Measurements from ENCODE around the gene CALD1. TPM values are rescaled to one million over a fixed set of nuclear protein-coding genes. Genes with fewer than 3 reads are reported as not detected.

CALD1 gene
- total and polyA plus RNA-seq, 2 experiments from 2014 or later: 22.6 to 135 TPM

DNA sequence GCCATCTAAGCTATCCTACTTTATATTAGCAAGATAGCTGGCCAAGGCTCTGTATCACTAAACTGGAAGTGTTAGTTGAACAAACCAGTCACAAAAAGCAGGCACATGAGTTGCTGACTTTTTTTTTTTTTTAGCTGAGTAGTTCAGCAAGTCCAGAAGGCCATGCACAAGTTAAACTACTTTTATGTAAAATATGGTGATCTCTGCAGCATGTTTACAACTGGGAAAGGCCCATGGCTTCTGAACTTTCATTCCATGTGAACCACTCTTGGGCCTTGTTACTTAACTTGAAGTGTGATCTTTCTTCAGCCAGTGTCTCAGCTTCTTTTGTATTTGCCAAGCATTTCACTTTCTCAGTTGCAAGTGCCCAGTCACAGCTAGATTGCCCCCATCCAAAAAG, 78.5 kb downstream of the CALD1 start:
- Histone ChIP-seq H3K36me3 (no peaks in the 10 kb centered on the region), H3K4me3 (no peak overlapping the region), H3K27me3 (no peaks in the 10 kb centered on the region), H3K27ac (no peak overlapping the region), H3K9me3 (ENCODE audit: low read depth) (no peaks in the 10 kb centered on the region), H3K4me1 (ENCODE audit: low read depth) (peaks cover 7% of the 10 kb centered on the region)
- TF ChIP-seq, protein P1, sequence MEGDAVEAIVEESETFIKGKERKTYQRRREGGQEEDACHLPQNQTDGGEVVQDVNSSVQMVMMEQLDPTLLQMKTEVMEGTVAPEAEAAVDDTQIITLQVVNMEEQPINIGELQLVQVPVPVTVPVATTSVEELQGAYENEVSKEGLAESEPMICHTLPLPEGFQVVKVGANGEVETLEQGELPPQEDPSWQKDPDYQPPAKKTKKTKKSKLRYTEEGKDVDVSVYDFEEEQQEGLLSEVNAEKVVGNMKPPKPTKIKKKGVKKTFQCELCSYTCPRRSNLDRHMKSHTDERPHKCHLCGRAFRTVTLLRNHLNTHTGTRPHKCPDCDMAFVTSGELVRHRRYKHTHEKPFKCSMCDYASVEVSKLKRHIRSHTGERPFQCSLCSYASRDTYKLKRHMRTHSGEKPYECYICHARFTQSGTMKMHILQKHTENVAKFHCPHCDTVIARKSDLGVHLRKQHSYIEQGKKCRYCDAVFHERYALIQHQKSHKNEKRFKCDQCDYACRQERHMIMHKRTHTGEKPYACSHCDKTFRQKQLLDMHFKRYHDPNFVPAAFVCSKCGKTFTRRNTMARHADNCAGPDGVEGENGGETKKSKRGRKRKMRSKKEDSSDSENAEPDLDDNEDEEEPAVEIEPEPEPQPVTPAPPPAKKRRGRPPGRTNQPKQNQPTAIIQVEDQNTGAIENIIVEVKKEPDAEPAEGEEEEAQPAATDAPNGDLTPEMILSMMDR (IDR thresholded peaks at IDR 0.05; ENCODE audit: low read depth, low read length): no peak
- no peak for DNase-seq (ENCODE audit: low read depth in 1 of 2, low spot score in 1 of 2)

DNA sequence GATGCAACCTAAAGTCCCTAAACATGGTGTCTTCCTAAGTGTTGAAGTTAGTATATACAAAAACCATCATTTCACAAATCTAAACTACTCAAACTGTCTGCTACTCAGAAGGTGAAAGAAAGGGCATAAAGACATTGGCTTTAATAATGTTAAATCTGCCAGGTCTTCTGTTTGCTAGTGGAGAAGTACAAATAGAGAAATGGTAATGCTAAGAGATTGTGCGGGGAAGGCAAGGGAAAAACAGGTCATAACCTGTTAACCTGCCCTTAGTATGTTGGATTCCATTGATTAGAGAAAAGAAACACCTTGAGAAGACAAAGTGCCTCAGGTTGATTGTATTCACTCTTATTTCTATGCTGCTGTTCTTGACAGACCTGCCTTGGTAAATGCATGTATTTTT, 80.3 kb downstream of the CALD1 start:
- peaks cover 7% of the 10 kb centered on the region for H3K4me1 ChIP-seq (ENCODE audit: low read depth)
- no peak for DNase-seq (ENCODE audit: low read depth in 1 of 2, low spot score in 1 of 2)

DNA sequence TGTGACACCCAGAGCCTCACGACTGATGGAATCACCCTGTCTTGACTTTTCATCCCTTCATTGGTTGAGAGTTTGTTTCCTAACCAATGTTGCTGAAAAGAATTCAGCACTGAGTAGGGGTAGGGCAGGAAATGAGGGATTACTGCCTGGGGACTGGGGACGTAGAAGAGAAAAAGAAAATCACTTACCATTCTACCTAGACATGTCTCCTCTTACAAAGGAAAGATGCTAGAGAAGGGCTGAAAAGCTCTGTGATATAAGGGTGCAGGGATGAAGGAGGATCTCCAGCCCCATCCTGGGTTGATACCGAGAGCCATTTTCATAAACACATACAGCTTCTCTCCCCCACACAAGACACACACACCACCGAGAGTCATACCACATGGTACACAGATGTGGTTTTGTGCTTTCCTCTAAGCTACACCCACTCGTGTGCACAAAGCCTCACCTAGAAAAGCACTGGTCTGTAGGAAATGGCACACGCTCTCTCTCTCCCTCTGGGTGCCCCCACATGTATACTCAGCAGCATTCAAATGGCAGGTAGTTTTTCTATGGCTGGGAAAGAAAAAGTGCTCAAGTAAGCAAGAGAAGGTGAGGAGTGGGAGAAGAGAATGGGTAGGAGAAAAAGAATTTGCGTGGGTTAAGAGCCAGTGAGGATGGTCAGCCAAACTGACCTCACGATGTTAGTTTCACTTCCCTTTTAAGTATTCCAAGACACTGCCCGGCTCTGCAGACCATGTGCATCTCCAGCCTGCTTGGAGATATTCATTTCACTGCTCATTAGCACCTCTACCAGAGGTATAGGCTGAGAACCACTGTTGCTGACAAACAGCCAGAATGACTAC, 85.8 kb downstream of the CALD1 start:
- no peak overlapping the region for H3K27ac ChIP-seq
- TF ChIP-seq, protein P1 (IDR thresholded peaks at IDR 0.05; ENCODE audit: low read depth, low read length): no peak
- H3K27me3 ChIP-seq: no peaks in the 10 kb centered on the region
- H3K9me3 ChIP-seq (ENCODE audit: low read depth): no peaks in the 10 kb centered on the region
- peaks cover 11% of the 10 kb centered on the region for H3K4me1 ChIP-seq (ENCODE audit: low read depth)
- DNase-seq (ENCODE audit: low read depth in 1 of 2, low spot score in 1 of 2): peak in 1 of 2 donors; percentile 57
- H3K4me3 ChIP-seq: no peak overlapping the region
- peaks cover 2% of the 10 kb centered on the region for H3K36me3 ChIP-seq

More for the DNA sequence above, 80.3 kb downstream of the CALD1 start:
- Histone ChIP-seq H3K36me3 (no peaks in the 10 kb centered on the region), H3K9me3 (ENCODE audit: low read depth) (no peaks in the 10 kb centered on the region), H3K4me3 (no peak overlapping the region), H3K27ac (no peak overlapping the region), H3K27me3 (no peaks in the 10 kb centered on the region)
- TF ChIP-seq, protein P1 (IDR thresholded peaks at IDR 0.05; ENCODE audit: low read depth, low read length): no peak

DNA sequence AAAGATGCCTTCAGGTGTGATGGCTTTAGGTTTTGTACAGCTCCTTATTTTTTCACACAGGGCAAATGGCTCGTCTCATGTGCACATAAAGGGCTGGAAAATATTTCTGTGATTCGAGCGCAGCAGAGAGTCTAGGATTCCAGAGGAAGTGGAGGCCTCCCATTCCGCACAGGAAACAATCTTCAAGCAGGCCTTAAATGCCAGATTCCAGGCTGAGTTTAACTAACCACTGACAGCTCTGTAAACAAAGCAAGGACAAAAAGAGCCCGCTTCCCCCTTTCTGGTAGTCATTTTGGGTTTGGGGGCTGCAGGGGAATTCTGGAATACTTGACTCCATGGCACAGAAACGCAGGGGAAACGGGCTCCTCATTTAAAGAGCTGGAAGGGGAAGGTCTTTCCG, 87.2 kb downstream of the CALD1 start:
- DNase-seq (ENCODE audit: low read depth in 1 of 2, low spot score in 1 of 2): peak in 1 of 2 donors; percentile 76

DNA sequence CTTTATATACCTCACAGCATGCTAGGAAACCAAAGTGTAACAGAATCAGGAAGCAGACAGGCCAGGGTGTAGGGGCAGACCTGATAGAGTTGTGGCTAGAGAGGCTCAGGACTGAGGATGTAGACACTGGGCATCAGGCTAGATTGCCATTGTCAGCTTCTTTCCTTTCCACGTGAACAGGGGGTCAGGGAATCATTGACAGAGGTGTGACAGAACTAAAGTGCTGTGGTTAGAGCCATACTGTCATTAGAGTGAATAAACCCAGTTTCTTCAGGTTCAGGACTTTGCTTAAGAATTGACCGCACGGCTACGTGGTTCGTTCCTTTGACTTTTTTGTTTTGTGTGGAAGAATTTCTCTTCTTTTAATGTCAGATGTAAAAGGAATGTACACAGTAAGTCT, 90.7 kb downstream of the CALD1 start:
- DNase-seq (ENCODE audit: low read depth in 1 of 2, low spot score in 1 of 2): no peak
- no peaks in the 10 kb centered on the region for H3K27me3 ChIP-seq
- H3K4me1 ChIP-seq (ENCODE audit: low read depth): peaks cover 11% of the 10 kb centered on the region
- H3K36me3 ChIP-seq: peaks cover 2% of the 10 kb centered on the region
- H3K4me3 ChIP-seq: no peak overlapping the region
- H3K27ac ChIP-seq: no peak overlapping the region
- no peaks in the 10 kb centered on the region for H3K9me3 ChIP-seq (ENCODE audit: low read depth)
- TF ChIP-seq, protein P1 (IDR thresholded peaks at IDR 0.05; ENCODE audit: low read depth, low read length): no peak

More for the DNA sequence above, 87.2 kb downstream of the CALD1 start:
- Histone ChIP-seq H3K4me1 (ENCODE audit: low read depth) (peaks cover 11% of the 10 kb centered on the region), H3K9me3 (ENCODE audit: low read depth) (no peaks in the 10 kb centered on the region), H3K27ac (peak overlapping the region; percentile 60), H3K27me3 (no peaks in the 10 kb centered on the region), H3K36me3 (peaks cover 2% of the 10 kb centered on the region), H3K4me3 (no peak overlapping the region)
- TF ChIP-seq, protein P1 (IDR thresholded peaks at IDR 0.05; ENCODE audit: low read depth, low read length): no peak

All from cardiac muscle cell (in vitro differentiated cells and primary cell).